GM19240 (cell line): ENCODE results near the gene CGB7.
"Not testable (repeated sequence)": the region's sequence is repeated elsewhere in the genome, so short reads cannot be mapped to it uniquely, and the experiment has no call there.

ENCODE experiments used
- DNase-seq: peaks from one replicate; pipeline ENCODE4 v3.0.0; 2011; ENCODE audit warnings: low spot score; ENCODE audit not compliant: insufficient read length

Gene CGB7

DNA sequence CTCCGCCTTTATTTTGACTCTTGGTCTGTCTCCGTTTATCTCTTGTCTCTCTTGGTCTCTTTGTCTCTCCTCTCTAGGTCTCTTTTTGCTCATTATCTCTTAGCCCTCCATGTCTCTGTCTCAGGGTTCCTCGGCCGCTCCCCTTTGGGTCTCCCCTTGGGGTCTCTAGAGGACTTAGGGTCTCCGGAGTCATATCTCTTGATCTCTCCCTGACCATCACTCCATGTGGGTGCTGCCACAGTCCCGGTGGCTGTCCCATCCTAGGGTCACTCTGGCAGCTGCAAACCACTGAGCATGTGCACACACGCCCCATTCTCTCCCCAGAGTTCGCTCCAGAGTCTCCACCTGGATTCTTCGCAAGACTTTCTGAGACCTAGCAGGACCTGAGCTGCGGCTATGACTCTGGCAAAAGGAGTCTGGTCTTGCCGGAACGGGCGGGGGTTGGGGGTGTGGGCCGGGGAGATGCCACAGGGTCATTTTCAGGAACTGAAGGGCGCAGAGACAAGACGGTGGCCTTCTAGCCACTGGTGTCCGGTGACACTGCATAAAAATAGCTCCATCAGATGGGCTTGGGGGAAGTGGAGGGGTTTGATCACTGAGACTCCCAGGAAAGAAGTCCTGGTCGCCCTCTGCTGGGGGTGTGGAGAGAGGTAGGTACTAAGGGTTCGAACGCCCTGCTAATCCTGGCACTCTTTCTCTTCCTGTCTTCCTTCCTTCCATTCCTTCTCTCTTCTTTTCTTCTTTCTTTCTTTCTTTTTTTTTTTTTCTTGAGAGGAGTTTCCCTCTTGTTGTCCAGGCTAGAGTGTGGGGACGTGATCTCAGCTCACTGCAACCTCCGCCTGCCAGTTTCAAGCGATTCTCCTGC, 16.2 kb upstream of the CGB7 start:
- DNase-seq, result no peak

DNA sequence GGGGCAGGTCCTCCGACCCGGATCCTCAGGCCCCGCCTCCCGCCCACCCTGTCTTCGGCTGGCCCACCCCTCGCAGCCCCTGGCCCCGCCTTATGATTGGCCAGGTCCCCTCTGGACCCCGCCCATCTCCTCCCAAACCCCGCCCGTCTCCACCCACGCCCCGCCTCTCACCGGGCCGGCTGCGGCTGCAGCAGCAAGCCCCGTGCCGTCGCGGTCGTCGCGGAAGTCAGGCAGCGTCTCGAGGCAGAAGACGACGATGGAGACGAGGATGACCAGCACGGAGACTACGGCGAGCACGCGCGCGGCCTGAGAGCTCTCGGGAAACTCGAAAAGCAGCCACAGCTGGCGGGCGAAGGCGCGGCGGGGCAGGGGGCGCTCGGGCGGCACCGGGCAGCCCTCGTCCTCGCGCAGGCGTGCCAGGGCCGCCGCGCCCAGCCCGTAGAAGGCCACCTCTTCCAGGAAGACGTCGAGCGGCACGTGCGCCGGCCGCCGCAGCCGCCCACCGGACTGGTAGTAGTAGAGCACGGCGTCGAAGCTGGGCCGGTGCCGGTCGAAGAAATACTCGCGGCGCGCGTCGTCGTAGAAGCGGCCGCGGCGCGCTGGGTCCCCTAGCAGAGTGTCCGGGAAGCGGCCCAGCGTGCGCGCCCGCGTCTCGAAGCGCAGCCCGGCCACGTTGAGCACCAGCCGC, 14.5 kb upstream of the CGB7 start:
- DNase-seq, result no peak

- no peak for DNase-seq
Observed at GRCh38 chr19:49070416-49070815, 12.9 kb upstream of the CGB7 start.

DNA sequence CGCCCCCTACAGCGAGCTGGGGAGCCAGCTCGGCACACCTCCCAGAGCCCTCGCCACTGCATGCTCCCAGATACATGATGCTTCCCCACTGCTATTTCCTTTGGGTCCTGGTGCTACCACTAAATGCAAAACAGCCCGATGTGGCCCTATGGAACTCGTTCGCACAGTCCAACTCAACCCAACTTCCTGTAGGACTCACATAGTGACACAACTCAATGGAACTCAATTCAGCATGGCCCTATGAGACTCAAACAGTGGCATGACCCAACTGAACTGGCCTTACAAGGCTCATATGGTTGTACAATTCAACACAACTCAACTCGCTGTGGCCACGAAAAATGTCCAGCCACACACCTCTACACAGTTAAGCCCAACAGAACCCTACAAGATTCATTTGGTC, 11.5 kb upstream of the CGB7 start:
- no peak for DNase-seq

DNA sequence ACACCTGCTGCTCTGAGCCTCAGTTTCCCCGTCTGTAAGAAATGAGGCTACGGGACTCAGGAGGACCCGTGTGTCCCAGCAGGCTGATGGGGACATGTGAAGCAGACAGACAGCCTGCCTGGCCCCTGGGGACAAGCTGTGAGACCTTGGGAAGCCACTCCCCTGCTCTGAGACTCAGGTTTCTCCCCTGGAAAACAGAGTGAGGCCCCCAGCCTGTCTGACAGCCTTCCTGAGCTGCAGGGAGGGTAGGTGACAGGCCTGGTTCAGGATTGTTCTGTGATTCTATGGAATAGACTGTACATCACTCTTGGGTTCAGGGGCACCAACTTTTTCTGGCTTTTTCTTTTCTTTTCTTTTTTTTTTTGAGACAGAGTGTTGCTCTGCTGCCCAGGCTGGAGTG, 10.0 kb upstream of the CGB7 start:
- no peak for DNase-seq

DNA sequence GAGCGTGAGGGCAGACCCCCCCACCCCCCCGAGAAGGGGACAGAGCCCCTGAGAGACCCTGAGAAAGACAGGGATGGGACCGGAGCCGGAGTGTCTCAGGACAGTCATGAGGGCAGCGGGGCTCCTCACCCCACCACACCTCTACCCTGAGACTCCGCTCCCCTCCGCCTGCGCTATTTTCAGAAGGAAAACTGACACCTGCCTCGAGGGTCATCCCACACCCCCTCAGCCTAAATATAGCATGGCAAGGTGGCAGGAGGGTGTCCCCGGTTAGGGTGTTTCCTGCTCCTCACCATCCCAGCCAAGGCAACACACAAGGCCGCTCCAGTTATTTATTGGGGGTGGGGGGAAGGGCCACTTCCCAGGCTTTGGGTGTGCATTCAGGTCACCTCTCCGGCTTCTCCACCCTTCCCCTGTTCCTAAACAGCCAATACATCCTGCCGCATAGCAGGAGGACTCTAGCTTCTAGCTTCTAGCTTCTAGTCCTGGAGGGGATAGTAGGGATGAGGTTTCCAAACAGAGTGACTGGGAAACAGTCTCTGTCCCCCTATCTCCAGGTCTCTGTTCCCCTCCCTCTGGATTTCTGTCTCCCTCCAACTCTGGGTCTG, 8.5 kb upstream of the CGB7 start:
- DNase-seq, result no peak

- DNase-seq, result no peak
Observed at GRCh38 chr19:49064768-49065611, 7.4 kb upstream of the CGB7 start, which contains the start of gene NTF4. Gene NTF4 (minus strand): TSS chr19:49064818. CDS start chr19:49061997, 2,821 bp downstream.

GRCh38 chr19:49064029-49064629, 6.6 kb upstream of the CGB7 start:
- DNase-seq, result no peak

- no peak for DNase-seq
Observed at GRCh38 chr19:49061445-49061844, 3.9 kb upstream of the CGB7 start.

DNA sequence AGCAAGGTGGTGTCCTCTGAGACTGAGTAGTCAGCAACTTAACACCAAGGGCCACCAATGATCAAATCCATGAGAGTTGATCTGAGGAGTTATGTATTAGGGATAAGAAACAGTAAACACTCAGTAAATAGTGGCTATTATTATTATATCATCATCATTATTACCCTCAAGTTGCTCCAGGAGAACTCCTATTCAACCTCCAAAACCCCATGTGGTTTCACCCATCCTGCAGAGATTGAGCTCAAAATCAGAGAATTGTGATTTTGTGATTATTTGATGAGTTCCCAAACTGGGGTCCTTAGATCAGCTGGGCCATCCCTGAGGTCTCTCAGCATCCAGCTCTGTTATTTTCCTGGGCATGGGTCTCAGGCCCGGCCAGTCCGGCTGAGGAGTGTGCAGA, 3.5 kb upstream of the CGB7 start:
- DNase-seq, result no peak

DNA sequence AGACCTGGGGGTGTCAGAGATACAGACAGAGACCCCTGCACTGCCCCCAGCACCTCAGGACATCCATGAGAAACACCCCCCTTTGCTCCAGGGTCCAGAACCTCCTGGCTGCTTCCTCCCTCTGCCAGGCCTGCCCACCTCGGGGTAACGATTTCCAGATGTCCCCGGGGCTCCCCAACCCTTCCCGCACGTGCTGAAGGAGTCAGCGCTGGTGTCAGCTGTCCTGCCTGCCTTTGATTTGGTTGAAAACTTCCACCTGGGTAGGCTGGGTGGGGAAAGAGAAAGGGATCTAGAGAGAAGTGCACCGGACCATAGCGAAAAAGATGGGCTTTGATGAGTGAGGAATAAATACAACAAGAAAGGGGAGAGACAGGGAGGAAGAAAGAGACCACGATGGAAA, 1.5 kb upstream of the CGB7 start:
- DNase-seq, result no peak

DNA sequence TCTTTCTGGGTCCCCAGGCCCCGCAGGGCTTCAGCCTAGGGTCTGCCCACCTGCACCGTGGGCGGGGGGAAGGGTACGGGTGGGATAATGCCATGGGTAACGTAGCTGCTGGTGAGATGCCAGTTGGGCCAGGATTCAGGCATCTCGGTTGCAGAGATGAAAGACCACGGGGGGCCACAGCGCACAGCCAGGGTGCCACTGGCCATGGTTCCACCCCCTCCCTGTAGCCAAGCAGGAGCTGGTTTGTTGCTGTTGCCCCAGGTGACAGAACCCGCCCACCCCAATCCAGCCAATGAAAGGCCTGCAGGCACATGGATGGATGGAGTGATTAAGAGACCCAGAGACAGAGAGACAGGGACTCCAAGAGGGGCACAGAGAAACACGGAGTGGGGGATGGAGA, 1.0 kb upstream of the CGB7 start:
- DNase-seq, result no peak

DNA sequence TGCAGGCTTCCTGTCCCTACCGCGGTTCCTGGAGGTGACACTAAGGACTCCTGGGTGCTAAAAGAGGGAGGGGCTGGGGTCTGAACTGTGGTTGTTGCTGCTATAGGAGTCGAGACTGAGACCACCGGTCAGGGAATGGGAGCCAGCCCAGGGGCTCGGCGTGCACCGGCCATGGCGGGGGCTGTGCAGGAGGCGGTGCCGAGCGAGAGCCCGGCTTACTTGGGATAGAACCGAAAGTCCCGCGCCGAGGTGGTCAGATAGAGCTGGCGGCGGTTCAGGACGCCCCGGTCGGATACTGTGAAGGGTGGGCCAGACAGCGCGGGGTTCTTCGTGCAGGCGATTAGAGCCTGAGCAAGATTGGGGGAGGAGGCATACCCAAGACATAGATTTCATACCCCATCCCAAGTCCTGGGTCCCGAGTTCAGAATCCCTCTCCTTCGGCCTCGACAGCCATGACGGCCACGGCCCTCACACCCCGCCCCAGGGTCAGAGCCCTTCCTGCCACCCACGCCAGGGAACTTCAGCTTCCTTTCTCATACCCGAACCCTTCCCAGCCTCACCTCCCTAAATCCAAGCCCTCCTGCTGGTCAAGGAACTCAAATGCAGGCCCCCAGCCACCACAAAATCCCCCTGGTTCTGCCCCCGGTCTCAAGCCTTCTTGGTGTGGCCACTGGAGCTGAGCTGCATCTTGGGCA, 500 bp downstream of the CGB7 start:
- DNase-seq, result not testable (repeated sequence)

DNA sequence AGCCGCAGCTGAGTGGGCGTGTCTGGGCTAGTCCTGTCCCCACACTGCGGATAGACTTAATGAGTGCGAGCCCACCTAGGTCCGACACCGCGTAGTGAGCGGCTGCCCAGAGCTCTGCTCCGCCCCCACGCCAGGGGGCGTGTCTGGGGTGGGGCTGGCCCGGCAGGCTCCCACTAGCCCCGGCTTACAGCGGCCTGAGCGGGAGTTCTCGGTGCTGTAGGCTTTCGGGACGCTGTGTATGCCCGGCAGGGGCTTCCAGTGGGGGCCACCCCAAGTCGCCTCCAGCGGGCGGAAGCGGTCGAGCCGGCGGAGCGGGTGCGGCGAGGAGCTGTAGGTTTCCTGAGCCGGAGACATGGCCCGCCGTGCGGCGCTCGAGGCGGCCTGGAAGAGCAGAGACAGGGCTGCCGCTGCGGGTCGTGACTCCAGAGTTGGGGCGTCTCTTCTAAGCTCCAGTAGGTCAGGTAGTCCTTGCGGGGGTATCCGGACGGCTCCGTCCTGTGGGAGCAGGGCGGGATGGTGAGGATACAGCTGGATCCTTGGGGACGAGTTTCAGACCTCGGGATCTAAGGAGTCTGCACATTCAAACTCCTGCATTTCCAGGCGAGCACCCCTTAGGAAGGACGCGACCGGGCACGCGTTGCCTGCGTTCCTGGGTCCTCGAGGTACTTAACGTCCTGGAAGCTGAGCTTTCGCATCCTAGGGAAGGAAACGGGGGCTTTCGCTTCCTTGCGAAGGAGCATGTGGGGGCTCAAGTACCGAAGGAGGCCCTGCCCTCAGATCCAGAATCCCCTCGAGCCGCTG, 1.2 kb downstream of the CGB7 start:
- peak; percentile 83 for DNase-seq

GRCh38 chr19:49050376-49051033, 7.0 kb downstream of the CGB7 start:
- DNase-seq, result not testable (repeated sequence)

GRCh38 chr19:49049834-49050233, 7.7 kb downstream of the CGB7 start:
- DNase-seq, result not testable (repeated sequence)

DNA sequence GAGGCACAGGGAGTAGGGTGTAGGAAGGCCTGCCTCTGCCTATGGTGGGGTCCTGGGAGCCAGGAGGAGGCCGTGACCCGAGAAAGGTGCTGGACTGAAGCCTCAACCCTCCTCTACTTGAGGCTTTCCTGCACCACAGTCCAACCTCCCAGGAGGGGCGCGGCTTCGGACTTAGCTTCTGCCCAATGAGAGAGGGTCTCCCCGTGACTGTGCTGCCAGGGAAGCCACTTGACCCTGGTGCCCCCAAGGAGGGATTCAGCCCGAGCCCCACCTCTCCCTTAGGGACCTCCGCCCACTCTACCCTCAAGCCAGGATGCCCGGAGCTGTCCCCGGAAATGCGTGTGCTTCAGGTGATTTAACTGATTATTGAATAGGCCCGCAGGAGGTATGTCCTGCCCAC, 8.5 kb downstream of the CGB7 start, which contains the start of gene CGB8:
TSS of gene CGB8 (minus strand) at position 101 of the 400 bp plus-strand sequence. CDS start 372 bp downstream, outside the sequence.
- DNase-seq, result not testable (repeated sequence)

DNA sequence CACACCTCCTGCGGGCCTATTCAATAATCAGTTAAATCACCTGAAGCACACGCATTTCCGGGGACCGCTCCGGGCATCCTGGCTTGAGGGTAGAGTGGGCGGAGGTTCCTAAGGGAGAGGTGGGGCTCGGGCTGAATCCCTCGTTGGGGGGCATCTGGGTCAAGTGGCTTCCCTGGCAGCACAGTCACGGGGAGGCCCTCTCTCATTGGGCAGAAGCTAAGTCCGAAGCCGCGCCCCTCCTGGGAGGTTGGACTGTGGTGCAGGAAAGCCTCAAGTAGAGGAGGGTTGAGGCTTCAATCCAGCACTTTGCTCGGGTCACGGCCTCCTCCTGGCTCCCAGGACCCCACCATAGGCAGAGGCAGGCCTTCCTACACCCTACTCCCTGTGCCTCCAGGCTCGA, 14.0 kb downstream of the CGB7 start, which contains the start of gene CGB5:
TSS of gene CGB5 (plus strand) at position 301 of the 400 bp plus-strand sequence. CDS start 362 bp downstream, outside the sequence.
- not testable (repeated sequence) for DNase-seq

- DNase-seq, result not testable (repeated sequence)
Observed at GRCh38 chr19:49042666-49043065, 14.9 kb downstream of the CGB7 start.
